ENCODE results near the gene RGL1. TPM values are rescaled to one million over a fixed set of nuclear protein-coding genes. Genes with fewer than 3 reads are reported as not detected.

RGL1 gene
- total RNA-seq, 4 donors from 2014 or later, result 9.3 to 36.3 (median 16.3) TPM

DNA sequence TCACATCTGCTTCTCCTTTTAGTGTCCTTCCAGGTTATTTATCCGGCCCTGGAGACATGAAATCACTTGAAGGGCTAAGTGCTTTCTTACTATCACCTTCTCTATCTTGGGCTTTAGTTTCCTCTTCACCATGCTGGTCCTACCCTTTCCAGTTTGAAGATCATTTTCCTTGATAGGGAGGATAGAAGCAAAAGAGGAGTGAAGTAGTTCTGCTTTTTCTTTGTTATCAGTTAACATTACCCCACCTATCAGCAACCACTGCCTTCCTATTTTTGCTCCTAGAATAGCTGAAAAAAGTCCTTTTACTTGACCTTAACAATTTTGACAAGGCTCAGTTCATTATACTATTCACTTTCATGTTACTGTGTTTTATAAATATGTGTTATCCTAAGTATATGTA, 19.4 kb downstream of the RGL1 start:
- DNase-seq, result no peak
- H3K4me1 ChIP-seq, result no peaks in the 10 kb centered on the region
- TF ChIP-seq, protein P1, sequence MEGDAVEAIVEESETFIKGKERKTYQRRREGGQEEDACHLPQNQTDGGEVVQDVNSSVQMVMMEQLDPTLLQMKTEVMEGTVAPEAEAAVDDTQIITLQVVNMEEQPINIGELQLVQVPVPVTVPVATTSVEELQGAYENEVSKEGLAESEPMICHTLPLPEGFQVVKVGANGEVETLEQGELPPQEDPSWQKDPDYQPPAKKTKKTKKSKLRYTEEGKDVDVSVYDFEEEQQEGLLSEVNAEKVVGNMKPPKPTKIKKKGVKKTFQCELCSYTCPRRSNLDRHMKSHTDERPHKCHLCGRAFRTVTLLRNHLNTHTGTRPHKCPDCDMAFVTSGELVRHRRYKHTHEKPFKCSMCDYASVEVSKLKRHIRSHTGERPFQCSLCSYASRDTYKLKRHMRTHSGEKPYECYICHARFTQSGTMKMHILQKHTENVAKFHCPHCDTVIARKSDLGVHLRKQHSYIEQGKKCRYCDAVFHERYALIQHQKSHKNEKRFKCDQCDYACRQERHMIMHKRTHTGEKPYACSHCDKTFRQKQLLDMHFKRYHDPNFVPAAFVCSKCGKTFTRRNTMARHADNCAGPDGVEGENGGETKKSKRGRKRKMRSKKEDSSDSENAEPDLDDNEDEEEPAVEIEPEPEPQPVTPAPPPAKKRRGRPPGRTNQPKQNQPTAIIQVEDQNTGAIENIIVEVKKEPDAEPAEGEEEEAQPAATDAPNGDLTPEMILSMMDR (IDR thresholded peaks at IDR 0.05), result no peak
- TF ChIP-seq POLR2A (IDR thresholded peaks at IDR 0.05), result no peak
- H3K4me3 ChIP-seq (replicated peaks in 1 of 3), result no peak overlapping the region
- no peaks in the 10 kb centered on the region for H3K9me3 ChIP-seq
- H3K36me3 ChIP-seq, result no peaks in the 10 kb centered on the region
- 74 to 92% methylated on average over 1 of the region's 1 CpG for WGBS, 2 donors
- no peaks in the 10 kb centered on the region for H3K27me3 ChIP-seq
- no peak overlapping the region for H3K27ac ChIP-seq
- intact Hi-C loops (cut with DNase I), result no loop called here

DNA sequence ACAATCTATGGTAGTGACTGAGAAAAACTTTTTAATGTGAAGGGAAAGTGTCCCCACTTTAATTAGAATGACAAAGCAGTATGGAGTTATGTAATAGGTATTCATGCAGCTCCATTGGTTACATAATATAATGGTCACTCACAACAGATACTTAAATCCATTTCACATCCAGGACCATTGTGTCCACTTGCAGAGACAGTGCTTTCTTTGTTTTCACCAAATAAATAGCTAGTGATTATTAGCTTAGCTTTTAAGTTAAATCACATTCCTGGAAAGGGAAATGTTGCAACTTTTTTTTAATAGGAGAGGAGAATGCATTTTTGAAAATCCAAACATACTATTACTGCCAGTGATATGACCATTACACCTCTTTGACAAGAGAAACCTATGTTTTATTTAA, 22.9 kb downstream of the RGL1 start:
- H3K27me3 ChIP-seq, result no peaks in the 10 kb centered on the region
- DNase-seq, result no peak
- H3K27ac ChIP-seq, result no peak overlapping the region
- H3K9me3 ChIP-seq, result no peaks in the 10 kb centered on the region
- no peaks in the 10 kb centered on the region for H3K36me3 ChIP-seq
- intact Hi-C loops (cut with DNase I), result no loop called here
- TF ChIP-seq, protein P1 (IDR thresholded peaks at IDR 0.05), result no peak
- H3K4me3 ChIP-seq (replicated peaks in 1 of 3), result no peak overlapping the region
- H3K4me1 ChIP-seq, result no peaks in the 10 kb centered on the region

DNA sequence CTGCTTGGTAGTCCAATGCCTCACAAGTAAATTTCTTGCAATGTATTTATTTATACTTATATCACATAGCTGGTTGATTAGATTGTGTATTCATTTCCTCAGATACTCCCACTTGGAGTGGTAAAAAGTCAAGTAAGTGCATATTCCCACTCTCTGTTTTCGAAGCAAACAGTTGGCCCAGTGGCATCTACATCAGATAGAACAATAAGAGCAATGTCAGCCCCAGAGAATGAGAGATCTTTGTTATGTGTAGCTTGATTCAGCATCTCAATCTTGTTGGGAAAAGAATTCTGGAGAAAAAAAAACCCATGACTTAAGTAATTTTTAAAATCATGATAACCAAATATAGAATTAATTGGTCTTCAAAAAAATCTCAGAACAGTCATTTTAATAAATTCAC, 25.5 kb downstream of the RGL1 start:
- no peak for DNase-seq
- H3K4me1 ChIP-seq, result no peaks in the 10 kb centered on the region
- intact Hi-C loops (cut with DNase I), result no loop called here
- no peaks in the 10 kb centered on the region for H3K9me3 ChIP-seq
- no peak overlapping the region for H3K4me3 ChIP-seq (replicated peaks in 1 of 3)
- no peak overlapping the region for H3K27ac ChIP-seq
- no peak for TF ChIP-seq POLR2A (IDR thresholded peaks at IDR 0.05)
- TF ChIP-seq, protein P1 (IDR thresholded peaks at IDR 0.05), result no peak
- no peaks in the 10 kb centered on the region for H3K27me3 ChIP-seq
- H3K36me3 ChIP-seq, result no peaks in the 10 kb centered on the region
- 92 to 93% methylated on average over 1 of the region's 1 CpG for WGBS, 2 donors

DNA sequence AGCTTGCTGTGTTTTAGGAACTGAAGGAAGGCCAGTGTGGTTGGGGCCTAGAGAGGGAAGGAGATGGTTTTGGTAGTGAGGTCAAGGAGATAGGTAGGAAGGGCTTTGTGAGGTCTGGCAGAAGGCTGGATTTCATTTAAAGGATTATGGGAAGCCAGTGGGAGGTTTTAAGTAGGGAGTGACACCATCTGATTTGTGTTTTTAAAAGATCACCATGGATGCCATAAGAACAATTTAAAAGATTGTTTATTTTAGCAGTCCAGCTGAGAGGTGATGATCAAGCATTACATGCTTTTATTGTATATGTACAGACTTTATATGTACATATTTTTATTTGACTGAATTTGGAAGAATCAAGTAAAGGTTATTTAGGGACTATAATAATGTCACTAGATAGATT, 26.4 kb downstream of the RGL1 start:
- Histone ChIP-seq H3K9me3 (no peaks in the 10 kb centered on the region), H3K4me1 (no peaks in the 10 kb centered on the region), H3K27ac (no peak overlapping the region)

DNA sequence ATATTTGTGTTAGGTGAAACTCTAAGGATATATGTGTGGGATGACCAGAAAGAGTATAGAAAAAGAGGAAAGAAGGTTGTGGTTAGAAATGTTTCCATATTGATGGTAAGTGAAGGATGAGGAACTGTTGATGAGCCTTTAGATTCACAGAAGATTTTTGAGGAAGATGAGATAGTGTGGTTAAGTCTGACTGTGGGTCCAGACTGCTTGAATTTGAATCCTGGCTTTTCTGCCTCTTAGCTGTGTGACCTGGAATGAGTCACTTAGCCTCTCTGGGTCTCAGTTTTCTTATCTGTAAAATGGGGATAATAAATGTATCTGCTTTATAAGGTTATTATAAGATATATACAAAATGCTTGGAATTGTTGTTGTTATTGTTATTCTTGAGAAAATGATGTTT, 27.5 kb downstream of the RGL1 start:
- TF ChIP-seq, protein P1 (IDR thresholded peaks at IDR 0.05), result no peak
- TF ChIP-seq POLR2A (IDR thresholded peaks at IDR 0.05), result no peak
- no peaks in the 10 kb centered on the region for H3K4me1 ChIP-seq
- no peaks in the 10 kb centered on the region for H3K36me3 ChIP-seq
- DNase-seq, result no peak
- H3K9me3 ChIP-seq, result no peaks in the 10 kb centered on the region
- H3K27ac ChIP-seq, result no peak overlapping the region
- H3K27me3 ChIP-seq, result no peaks in the 10 kb centered on the region
- no peak overlapping the region for H3K4me3 ChIP-seq (replicated peaks in 1 of 3)
- intact Hi-C loops (cut with DNase I), result no loop called here

More for the DNA sequence above, 26.4 kb downstream of the RGL1 start:
- no peak for DNase-seq
- Histone ChIP-seq H3K36me3 (no peaks in the 10 kb centered on the region), H3K4me3 (replicated peaks in 1 of 3) (no peak overlapping the region), H3K27me3 (no peaks in the 10 kb centered on the region)
- no peak for TF ChIP-seq POLR2A (IDR thresholded peaks at IDR 0.05)
- TF ChIP-seq, protein P1 (IDR thresholded peaks at IDR 0.05), result no peak
- intact Hi-C loops (cut with DNase I), result no loop called here
